Activated T-helper 9 cell treated with anti-CD3 and anti-CD28 coated beads, Interleukin-2, amount 50 U/mL, for 16 hours (primary cell): ENCODE data around the gene AMHR2.

Source experiments
- DNase-seq: peaks from one replicate; pipeline ENCODE4 v3.0.0-alpha.2; 2020; ENCODE audit warnings: low read depth

The AMHR2 gene

GRCh38 chr12:53480491-53481442, 57.1 kb downstream of the AMHR2 start:
- DNase-seq, result no peak
